SK-N-MC (cell line): ENCODE data around the gene CAMK1D.

Source experiments
- EZH2 ChIP-seq: fragments of 200-600 bp; sonication (generic); IDR thresholded peaks from one replicate; pipeline ENCODE4 v1.6.1; 2017; ENCODE audit warnings: antibody characterized with exemption
- FOXP2 ChIP-seq: optimal IDR thresholded peaks from 2 replicates; pipeline ENCODE3; 2011; ENCODE audit warnings: mild to moderate bottlenecking, moderate library complexity; ENCODE audit not compliant: insufficient read depth; ENCODE audit errors: extremely low read length, control extremely low read depth
- POLR2AphosphoS5 ChIP-seq: IDR thresholded peaks from 2 replicates; pipeline ENCODE4 v1.6.1; 2012; ENCODE audit warnings: mild to moderate bottlenecking, low read depth, low read length, borderline replicate concordance

DNA sequence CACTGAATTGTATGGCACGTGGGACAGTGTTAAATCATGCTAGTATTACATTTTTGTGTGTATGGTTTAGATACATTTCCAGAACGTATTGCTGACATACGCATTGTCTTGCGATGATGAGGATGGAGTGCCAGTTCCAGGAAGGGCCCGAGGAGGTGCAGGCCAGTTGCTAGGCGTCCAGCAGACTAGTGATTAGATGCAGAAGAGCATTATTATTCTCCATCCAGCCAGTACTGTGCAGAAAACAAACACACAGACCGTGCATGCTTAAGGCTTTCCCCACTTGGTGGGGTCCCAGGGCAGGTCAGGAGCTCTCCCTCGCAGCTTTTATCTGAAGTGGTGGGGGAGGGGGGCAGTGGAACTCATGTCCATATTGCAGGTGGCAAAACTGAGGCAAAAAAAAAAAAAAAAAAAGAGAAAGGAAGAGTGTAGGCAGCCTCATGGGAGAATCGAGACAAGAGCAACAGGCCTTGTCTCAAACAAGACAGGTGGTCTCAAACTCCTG lies 189.2 kb downstream of the CAMK1D start:
- TF ChIP-seq POLR2AphosphoS5 (no peak), EZH2 (no peak), FOXP2 (no peak)
